BLaER1 treated with 17β-estradiol and CSF1 and Interleukin-3, amounts not matched to agents 10 nM and 100 nM (cell line): ENCODE measurements around the gene FBXW11.

ENCODE experiments used
- H3K27ac ChIP-seq, 11 experiments: shearing (Covaris generic); formaldehyde crosslinking; 2 replicates each; pipeline ENCODE4 v1.8.1; 2022
- H3K27me3 ChIP-seq, 11 experiments: shearing (Covaris generic); formaldehyde crosslinking; 2 replicates each; pipeline ENCODE4 v1.8.1; 2022
- H3K36me3 ChIP-seq, 11 experiments: shearing (Covaris generic); formaldehyde crosslinking; 2 replicates each; pipeline ENCODE4 v1.8.1; 2022
- H3K4me1 ChIP-seq, 10 experiments: shearing (Covaris generic); formaldehyde crosslinking; 2 replicates each; pipeline ENCODE4 v1.8.1; 2022
- H3K4me2 ChIP-seq, 11 experiments: shearing (Covaris generic); formaldehyde crosslinking; 2 replicates each; pipeline ENCODE4 v1.8.1; 2022
- H3K4me3 ChIP-seq, 10 experiments: shearing (Covaris generic); formaldehyde crosslinking; 2 replicates each; pipeline ENCODE4 v1.8.1; 2022
- H3K9ac ChIP-seq, 11 experiments: shearing (Covaris generic); formaldehyde crosslinking; 2 replicates each; pipeline ENCODE4 v1.8.1; 2022
- H3K9me3 ChIP-seq, 11 experiments: shearing (Covaris generic); formaldehyde crosslinking; replicated peaks in 1 of 11; 2 replicates each; pipeline ENCODE4 v1.8.1; 2022
- H4K20me1 ChIP-seq, 11 experiments: shearing (Covaris generic); formaldehyde crosslinking; 2 replicates each; pipeline ENCODE4 v1.8.1; 2022
- Cebpa-rat ChIP-seq, 11 experiments: shearing (Covaris generic); IDR thresholded peaks; 2 replicates each; pipeline ENCODE4 v1.8.1; 2022

Gene FBXW11

GRCh38 chr5:171855265-171855664 is 151.2 kb downstream of the FBXW11 start:
- Histone ChIP-seq H3K27ac (peak overlapping the region in 3 of 11 experiments; percentile 21 to 40 (median 22); a peak in 2 of 22 replicates), H3K4me3 (no peak overlapping the region), H3K36me3 (peaks cover 4 to 25% (median 9%) of the 10 kb centered on the region in 11 experiments; a peak in 20 of 22 replicates), H3K9ac (no peak overlapping the region), H3K4me1 (peaks cover 7 to 39% (median 19%) of the 10 kb centered on the region in 10 experiments), H3K27me3 (no peaks in the 10 kb centered on the region), H4K20me1 (peaks cover 0 to 7% (median 0%) of the 10 kb centered on the region in 11 experiments; a peak in 2 of 22 replicates), H3K4me2 (peak overlapping the region in 5 of 11 experiments; percentile 18 to 66 (median 48); a peak in 6 of 22 replicates), H3K9me3 (no peaks in the 10 kb centered on the region)
- TF ChIP-seq Cebpa-rat (IDR thresholded peaks at IDR 0.05): no peak

- Histone ChIP-seq H3K27me3 (no peaks in the 10 kb centered on the region), H3K9me3 (no peaks in the 10 kb centered on the region), H3K4me1 (peaks cover 7 to 39% (median 19%) of the 10 kb centered on the region in 10 experiments), H3K9ac (no peak overlapping the region), H3K4me2 (peak overlapping the region in 5 of 11 experiments; percentile 41 to 72 (median 59); a peak in 10 of 22 replicates), H3K27ac (peak overlapping the region in 5 of 11 experiments; percentile 2 to 47 (median 39); a peak in 7 of 22 replicates), H3K36me3 (peaks cover 0 to 7% (median 0%) of the 10 kb centered on the region in 11 experiments; a peak in 1 of 22 replicates), H3K4me3 (no peak overlapping the region), H4K20me1 (peaks cover 0 to 6% (median 0%) of the 10 kb centered on the region in 11 experiments; a peak in 1 of 22 replicates)
- no peak for TF ChIP-seq Cebpa-rat (IDR thresholded peaks at IDR 0.05)
Measured at GRCh38 chr5:171852255-171852681, 154.2 kb downstream of the FBXW11 start.

GRCh38 chr5:171851251-171851650 is 155.2 kb downstream of the FBXW11 start:
- Histone ChIP-seq H3K9ac (no peak overlapping the region), H3K4me1 (peaks cover 12 to 39% (median 20%) of the 10 kb centered on the region in 10 experiments), H3K27ac (no peak overlapping the region), H3K27me3 (no peaks in the 10 kb centered on the region), H3K36me3 (peaks cover 0 to 7% (median 0%) of the 10 kb centered on the region in 11 experiments; a peak in 1 of 22 replicates), H3K4me2 (no peak overlapping the region), H3K9me3 (no peaks in the 10 kb centered on the region), H3K4me3 (no peak overlapping the region), H4K20me1 (peaks cover 0 to 6% (median 0%) of the 10 kb centered on the region in 11 experiments; a peak in 1 of 22 replicates)
- TF ChIP-seq Cebpa-rat (IDR thresholded peaks at IDR 0.05): no peak

GRCh38 chr5:171850324-171850947 is 156.0 kb downstream of the FBXW11 start:
- Histone ChIP-seq H3K4me2 (no peak overlapping the region), H3K27me3 (no peaks in the 10 kb centered on the region), H3K27ac (no peak overlapping the region), H3K9me3 (no peaks in the 10 kb centered on the region), H4K20me1 (peaks cover 0 to 8% (median 0%) of the 10 kb centered on the region in 11 experiments; a peak in 2 of 22 replicates), H3K9ac (no peak overlapping the region), H3K4me3 (no peak overlapping the region), H3K36me3 (peaks cover 0 to 7% (median 0%) of the 10 kb centered on the region in 11 experiments; a peak in 1 of 22 replicates), H3K4me1 (peaks cover 12 to 39% (median 20%) of the 10 kb centered on the region in 10 experiments)
- no peak for TF ChIP-seq Cebpa-rat (IDR thresholded peaks at IDR 0.05)

GRCh38 chr5:171849585-171850323 is 156.7 kb downstream of the FBXW11 start:
- H4K20me1 ChIP-seq: peaks cover 0 to 13% (median 0%) of the 10 kb centered on the region in 11 experiments; a peak in 2 of 22 replicates
- no peak overlapping the region for H3K4me3 ChIP-seq
- H3K9me3 ChIP-seq: no peaks in the 10 kb centered on the region
- H3K36me3 ChIP-seq: peaks cover 0 to 7% (median 0%) of the 10 kb centered on the region in 11 experiments; a peak in 1 of 22 replicates
- H3K9ac ChIP-seq: no peak overlapping the region
- peaks cover 13 to 36% (median 23%) of the 10 kb centered on the region in 10 experiments for H3K4me1 ChIP-seq
- H3K4me2 ChIP-seq: no peak overlapping the region
- no peak overlapping the region for H3K27ac ChIP-seq
- H3K27me3 ChIP-seq: no peaks in the 10 kb centered on the region
- TF ChIP-seq Cebpa-rat (IDR thresholded peaks at IDR 0.05): no peak

- H3K27ac ChIP-seq: no peak overlapping the region
- H3K4me2 ChIP-seq: no peak overlapping the region
- H3K9ac ChIP-seq: no peak overlapping the region
- TF ChIP-seq Cebpa-rat (IDR thresholded peaks at IDR 0.05): no peak
- peaks cover 13 to 33% (median 22%) of the 10 kb centered on the region in 10 experiments for H3K4me1 ChIP-seq
- H3K36me3 ChIP-seq: 0 out of 22 replicates have a peak, but pooled peaks cover 0 to 7% (median 0%) of the 10 kb centered on the region in 11 experiments
- peaks cover 0 to 13% (median 0%) of the 10 kb centered on the region in 11 experiments; a peak in 2 of 22 replicates for H4K20me1 ChIP-seq
- H3K9me3 ChIP-seq: no peaks in the 10 kb centered on the region
- no peak overlapping the region for H3K4me3 ChIP-seq
- H3K27me3 ChIP-seq: no peaks in the 10 kb centered on the region
Measured at GRCh38 chr5:171848911-171849520, 157.4 kb downstream of the FBXW11 start.

- Histone ChIP-seq H3K27me3 (no peaks in the 10 kb centered on the region), H3K4me1 (peaks cover 13 to 33% (median 22%) of the 10 kb centered on the region in 10 experiments), H3K4me3 (no peak overlapping the region), H3K36me3 (0 out of 22 replicates have a peak, but pooled peaks cover 0 to 7% (median 0%) of the 10 kb centered on the region in 11 experiments), H3K9me3 (no peaks in the 10 kb centered on the region), H3K27ac (no peak overlapping the region), H4K20me1 (peaks cover 0 to 13% (median 0%) of the 10 kb centered on the region in 11 experiments; a peak in 2 of 22 replicates), H3K4me2 (no peak overlapping the region), H3K9ac (no peak overlapping the region)
- no peak for TF ChIP-seq Cebpa-rat (IDR thresholded peaks at IDR 0.05)
Measured at GRCh38 chr5:171848486-171848885, 158.0 kb downstream of the FBXW11 start.

GRCh38 chr5:171848006-171848405 is 158.4 kb downstream of the FBXW11 start:
- H3K9ac ChIP-seq: no peak overlapping the region
- no peak overlapping the region for H3K4me2 ChIP-seq
- H3K9me3 ChIP-seq: no peaks in the 10 kb centered on the region
- no peaks in the 10 kb centered on the region for H3K27me3 ChIP-seq
- no peak overlapping the region for H3K4me3 ChIP-seq
- 0 out of 22 replicates have a peak, but pooled peaks cover 0 to 7% (median 0%) of the 10 kb centered on the region in 11 experiments for H3K36me3 ChIP-seq
- H3K4me1 ChIP-seq: peaks cover 13 to 30% (median 20%) of the 10 kb centered on the region in 10 experiments
- no peak overlapping the region for H3K27ac ChIP-seq
- TF ChIP-seq Cebpa-rat (IDR thresholded peaks at IDR 0.05): no peak
- H4K20me1 ChIP-seq: peaks cover 0 to 13% (median 0%) of the 10 kb centered on the region in 11 experiments; a peak in 2 of 22 replicates
